Hippocampal formation (tissue), 2 donors: ENCODE results near the gene PIP4K2A.

ENCODE experiments used
- DNase-seq, 2 donors: peaks; one replicate each; lab custom pipeline; 2025; lab: John Stamatoyannopoulos, UW

Gene PIP4K2A

DNA sequence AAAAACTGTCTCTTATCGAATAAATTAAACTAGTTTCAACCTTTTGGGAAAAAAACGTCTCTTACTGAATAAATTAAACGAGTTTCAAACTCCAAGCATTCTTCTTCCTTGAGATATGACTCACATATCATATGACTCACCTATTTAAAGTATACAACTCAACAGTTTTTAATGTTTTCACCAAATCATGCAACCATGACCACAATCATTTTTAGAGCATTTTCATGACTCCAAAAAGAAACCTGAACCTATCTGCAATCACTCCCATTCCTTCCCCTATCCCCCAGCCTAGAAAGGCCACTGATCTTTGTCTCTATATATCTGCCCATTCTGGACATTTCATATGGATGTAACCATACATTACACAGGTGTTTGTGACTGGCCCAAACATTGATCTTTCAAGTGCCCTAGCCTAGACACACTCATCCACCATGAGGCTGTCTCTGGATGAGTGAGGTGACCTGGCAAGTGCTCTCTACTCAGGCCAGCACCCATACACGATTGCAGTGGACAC lies 115.3 kb downstream of the PIP4K2A start:
- no peak for DNase-seq

DNA sequence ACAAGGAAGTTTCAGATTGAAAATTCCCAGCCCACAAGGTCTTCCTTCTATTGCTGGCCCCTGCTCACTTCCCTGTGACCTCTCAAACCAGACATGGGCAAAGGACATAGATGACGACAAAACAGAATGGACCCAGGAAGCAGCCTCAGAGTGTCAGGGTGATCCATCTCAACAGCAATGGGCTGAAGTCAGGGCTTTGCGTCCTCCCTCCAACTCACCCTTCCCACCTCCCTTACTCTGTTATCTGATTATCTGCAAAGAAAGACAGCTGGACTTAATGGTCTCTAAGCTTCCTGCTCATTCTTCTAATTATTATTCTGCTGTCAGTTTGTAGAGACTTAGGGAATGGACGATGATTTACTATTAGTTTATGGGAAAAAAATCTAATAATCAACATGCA lies 115.9 kb downstream of the PIP4K2A start:
- DNase-seq, result no peak

DNA sequence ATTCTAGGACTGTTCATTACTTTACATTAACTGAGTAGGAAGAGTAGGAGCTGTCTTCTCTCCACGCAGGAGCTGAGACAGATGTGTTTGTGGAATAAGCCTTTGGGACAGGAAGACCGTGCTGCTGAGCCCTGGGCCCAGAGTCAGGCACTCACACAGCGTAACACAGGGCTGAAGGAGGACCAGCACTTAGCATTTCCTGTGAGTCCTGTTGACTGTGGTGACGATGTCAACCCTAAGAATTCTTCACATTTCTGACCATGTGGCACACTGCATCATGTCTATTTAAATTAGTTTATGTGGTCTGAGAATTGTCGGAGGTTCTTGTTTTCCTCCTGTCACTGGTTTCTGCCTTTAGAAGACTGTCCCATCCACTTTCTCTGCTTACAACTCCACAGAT lies 117.2 kb downstream of the PIP4K2A start:
- no peak for DNase-seq

DNA sequence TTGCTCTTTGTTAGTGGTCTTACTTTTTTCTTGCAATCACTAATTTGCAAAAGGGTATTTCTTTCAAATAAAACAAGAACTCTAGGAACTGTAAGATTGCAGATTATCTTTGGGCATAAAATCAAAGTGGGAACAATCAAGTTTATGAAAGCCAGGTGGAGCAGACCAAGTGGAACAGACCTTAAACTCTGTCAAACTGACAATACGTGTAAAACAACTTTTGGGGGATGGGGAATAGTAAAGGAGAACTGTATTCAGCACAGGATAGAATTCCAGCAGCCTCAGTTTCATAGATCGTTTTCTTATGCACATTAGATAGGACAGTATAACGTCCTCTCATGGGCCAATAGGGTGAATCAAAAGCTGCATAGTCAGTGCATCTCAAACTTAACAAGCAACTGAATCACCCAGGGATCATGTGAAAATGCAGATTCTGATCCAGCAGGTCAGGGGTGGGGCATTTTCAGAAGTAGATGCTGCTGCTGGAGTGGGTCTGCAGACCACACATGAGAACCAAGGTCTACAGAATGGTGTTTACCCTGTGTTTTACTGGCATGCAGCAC lies 120.7 kb downstream of the PIP4K2A start:
- no peak for DNase-seq

DNA sequence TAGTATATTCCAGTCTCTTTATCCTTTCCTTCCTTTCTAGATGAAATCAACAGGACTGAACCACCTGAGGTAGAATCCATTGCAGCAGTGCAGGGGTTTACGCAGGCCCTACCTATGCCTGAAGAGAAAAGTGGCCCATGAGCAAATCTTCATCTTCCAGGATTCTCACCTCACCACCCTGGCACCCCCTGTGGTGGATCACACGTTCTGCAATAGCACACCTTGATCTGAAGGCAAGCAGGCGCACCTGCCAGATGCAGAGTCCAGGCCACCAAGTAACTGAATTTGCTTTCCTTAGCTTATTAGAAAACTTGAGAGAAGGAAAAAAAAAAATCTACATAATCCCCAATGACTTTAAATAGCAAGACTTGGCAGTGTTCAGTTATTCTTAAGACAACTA lies 121.4 kb downstream of the PIP4K2A start:
- DNase-seq, result no peak

DNA sequence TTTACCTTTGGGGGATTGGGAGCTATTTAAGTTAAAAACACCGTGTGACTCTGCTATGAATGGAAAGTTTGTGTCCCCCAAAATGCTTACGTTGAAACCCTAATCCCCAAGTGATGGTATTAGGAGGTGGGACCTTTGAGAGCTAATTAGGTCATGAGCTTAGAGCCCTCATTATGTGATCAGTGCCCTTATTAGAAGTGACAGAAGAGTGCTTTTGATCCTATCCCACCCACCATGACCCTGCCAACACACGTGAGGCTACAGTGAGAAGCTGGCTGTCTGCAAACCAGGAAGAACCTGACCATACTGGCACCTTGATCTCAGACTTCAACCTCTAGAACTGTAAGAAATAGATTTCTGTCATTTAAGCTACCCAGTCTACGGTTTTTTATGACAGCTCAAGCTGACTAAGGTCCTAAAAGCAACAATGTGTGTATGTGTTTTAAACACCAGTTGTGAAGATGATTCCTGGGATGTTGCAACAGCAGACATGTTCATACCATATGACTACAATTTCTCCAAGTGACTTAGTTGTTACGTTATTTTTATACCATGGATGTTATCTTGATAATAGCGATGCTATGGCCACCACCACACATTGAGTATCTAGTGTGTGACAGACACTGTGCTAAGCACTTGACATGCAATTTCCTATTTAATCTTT lies 124.4 kb downstream of the PIP4K2A start:
- DNase-seq, result no peak

DNA sequence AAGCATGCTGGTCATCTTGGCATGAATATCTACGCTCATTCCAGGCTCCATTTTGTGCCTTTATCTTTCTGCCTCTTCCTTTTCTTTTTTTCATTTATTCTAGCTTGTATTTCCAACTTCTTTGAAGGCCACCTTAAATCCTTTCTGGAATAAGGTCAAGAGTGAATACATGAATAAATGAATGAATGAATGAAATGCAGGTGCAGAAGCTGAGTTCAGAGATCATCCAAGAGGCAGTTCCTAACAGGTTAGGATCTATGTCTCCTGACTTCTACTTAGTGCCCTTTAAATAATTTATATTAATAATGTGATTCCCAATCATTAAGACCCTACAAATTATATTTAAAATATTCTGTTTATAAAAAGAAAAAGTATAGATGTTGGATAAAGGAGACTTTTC lies 125.9 kb downstream of the PIP4K2A start:
- no peak for DNase-seq

DNA sequence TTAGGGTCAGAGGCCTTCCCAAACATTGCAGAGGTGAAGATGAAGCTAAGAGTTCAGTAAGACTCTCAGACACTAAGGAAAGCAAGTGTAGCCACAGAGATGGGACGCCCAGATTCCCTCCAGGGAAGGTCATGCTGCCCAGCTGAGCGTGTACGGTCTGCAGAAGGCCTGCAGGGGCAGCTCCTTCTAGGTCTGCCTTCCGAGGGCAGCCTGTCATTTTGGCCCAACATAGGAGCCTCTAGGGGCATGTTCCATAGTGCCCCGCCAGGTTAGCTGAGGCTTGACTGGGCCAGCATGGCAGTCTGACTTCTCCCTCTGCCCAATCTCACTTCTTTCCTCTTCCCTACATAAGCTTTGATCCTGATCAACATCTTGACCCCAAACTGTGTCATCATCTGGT lies 130.7 kb downstream of the PIP4K2A start:
- DNase-seq, result no peak

DNA sequence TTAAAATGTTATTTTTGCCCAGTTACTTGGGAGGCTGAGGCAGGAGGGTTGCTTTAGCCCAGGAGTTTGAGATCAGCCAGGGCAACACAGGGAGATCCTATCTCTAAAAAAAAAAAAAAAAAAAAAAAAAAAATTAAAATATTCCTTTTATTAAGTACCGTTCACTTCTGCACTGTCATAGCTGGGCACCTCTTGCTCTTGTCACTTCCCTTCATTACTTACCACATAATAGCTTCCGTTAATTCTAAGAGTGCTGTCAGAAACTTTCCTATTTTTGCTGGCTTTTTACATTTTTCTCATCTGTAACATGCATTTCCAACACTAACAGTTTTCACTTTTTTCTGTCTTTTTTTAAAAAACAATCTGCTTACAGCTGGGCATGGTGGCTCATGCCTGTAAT lies 132.9 kb downstream of the PIP4K2A start:
- no peak for DNase-seq

DNA sequence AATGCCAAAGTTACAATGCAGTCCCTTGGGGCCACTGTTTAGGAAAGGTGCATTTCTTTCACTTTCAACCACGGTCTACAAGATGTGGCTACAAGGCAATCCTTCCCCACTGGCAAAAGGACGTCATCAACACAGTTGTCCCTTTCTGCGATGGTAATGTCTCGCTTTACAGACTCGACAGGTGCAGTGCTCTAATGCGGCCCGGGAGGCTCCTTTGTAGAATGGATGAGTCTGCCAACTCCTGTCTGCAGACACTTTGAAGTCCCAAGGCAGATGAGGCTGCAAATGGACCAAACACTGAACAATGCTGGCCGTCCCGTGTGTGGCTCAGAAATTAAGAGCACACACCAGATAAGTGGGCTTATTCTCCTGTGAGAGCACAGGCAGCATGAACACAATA lies 133.7 kb downstream of the PIP4K2A start:
- DNase-seq, result no peak

DNA sequence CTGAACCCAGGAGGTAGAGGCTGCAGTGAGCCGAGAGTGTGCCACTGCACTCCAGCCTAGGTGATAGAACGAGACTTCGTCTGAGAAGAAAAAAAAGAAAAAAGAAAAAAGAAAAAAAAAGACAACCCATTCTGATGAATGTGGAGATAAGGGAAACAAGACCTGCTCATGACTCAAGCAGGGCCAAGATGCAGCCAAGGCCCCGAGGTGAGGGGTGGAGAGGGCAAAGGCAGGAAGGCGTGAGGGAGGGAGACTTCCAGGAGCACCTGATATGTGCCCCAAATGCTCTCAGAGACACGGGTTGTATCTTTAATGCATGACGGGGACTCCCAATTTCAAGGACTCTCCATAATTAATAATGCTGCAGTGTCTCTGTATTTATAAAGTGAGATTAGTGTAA lies 134.6 kb downstream of the PIP4K2A start:
- DNase-seq, result no peak

DNA sequence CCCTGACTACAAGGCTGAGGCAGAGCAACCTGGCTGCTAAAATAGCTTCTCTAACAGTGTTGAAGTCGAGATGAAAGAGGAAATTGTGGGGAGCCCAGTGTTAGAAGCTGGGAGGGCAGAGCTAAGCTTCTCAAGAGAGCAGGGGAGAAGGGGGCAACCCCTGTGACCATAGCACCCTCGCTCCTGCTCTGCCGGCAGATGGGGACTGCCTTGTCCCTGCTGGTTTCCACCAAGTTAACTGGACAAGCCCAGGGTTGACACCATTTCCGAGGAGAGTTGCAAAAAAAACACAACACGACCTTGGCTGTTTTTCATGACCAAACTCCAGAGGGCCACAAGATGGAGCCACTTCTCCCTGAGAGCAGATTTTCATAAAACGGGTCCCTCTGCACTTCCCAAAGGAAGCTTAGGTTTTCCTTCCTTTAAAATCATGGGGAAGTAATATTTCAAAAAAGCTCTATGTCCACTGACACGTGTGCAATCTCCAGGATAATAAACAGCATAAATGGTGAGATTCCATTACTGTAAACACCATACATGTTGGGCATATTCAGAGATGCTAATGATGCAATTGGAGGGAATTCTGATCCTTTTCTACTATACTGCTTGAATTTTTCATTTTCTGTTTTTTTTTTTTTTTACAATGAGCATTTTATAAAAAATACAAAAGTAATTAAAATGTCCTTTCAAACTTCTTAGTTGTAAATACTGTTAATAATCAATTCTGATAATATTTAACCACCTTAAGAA lies 140.4 kb downstream of the PIP4K2A start:
- no peak for DNase-seq

DNA sequence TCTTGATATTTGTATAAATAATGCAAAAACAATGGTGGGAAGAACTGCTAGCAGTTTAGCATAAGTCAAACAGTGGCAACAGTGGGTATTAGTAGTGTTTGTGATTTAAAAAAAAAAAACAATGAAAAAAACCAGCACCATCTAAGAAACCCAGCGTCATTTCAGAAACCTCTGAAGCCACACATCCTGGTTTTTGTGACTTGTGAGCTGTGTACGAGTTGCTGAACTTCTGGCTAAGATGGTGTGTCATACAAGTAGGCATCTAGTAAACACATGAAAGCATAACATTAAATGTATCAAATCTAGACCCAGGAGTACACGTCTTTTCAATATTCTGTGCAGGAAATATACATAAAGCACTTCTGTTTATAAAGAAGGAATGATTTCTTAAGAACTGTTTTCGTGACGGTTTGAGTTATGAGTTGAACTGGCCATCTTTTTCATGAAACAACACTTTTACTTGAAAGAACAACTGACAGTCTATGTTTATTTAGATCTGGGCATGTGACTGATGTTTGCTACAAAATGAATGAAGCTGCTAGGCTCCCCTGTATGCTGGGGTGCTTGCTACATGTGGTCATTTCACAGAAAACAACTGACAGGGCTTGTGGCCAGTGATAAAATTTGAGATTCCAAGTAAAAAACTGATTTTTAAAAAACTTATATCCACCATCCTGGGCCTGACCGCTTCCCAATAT lies 143.5 kb downstream of the PIP4K2A start:
- DNase-seq, result no peak

DNA sequence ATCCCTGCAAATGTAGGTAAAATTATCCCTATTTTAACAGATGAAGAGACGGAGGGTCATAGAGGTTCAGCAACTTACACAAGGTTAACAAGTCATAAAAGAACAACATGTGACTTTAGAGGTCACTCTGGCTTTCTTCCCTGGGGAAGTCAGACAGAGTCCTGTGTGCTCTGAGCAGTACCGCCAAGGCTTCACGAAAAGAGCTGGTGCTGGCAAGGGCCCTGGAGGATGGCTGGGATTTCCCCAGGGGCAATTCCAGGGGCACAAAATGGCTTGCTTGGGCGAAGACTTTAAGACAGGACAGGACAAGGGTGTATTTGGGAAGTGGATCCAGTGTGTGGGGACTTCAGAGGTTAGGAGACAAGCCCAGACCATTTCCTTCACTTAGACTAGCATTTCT lies 144.1 kb downstream of the PIP4K2A start:
- no peak for DNase-seq

DNA sequence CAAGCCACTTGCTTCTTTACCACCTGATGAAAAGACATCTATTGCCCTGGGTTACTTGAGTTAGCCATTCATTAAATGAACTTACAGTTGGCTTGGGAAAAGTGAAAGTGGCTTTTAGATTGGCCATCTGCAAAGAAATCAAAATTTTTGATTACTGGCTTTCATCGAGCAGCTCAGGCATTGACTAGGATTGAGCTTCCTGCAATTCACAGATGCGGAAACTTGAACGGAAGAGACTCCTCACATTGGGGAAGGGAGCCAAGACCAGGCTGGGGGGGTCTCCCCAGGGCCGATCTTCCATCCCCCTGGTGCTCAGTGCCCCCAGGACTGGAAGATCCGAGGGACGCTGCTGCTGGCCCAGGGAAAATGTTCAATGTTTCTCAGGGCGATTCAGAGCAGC lies 145.4 kb downstream of the PIP4K2A start:
- DNase-seq, result no peak

DNA sequence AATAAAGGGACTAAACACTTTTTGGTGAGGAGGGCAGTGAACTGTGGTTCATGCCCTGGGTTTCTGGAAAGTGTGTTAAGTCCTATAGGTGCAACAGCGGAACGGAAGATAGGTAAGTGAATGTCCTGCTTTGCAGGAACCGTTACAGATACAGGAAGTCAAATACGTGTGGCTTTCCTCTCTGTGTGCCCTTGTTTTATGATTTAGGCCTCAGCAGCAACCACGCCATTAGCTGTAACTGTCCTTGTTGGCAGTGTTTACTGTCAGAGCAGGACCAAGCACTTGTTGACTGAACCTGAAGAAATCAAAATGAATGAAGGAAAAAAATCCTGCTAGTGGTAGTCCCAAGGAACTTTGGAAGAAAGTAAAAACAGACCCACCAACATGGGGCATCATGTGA lies 150.3 kb downstream of the PIP4K2A start:
- DNase-seq, result no peak

DNA sequence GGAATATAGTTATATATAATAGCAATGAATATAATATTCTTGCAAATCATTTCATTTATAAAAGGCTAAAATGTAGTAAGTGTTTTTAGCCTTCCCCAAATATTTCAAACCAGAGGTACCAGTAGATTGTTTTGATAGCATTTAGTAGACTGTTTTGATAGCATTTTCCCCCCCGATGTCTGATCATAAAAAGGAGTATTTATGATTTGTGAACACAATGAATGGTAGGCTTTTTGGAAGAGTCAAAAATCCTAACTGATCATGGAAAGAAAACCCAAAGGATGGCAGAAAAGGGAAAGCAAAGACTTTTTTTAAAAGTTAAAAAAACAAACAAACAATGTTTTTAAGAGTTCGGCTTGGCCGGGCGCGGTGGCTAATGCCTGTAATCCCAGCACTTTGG lies 152.5 kb downstream of the PIP4K2A start:
- no peak for DNase-seq

DNA sequence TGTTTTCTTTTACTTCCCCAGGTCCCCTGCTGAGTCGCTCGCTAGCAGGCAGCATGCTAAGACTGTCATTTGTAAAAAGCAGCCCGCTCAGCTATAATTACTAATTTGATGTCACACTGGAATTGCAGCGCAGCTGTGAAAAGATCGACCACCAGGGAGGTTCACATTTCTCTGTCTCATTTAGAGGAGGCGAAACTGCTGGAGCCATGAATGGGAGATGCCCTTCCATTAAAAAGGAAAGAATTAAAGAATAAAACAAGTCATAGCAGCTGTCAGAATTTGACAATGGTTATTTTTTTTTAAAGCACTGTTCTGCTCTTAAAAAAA lies 153.5 kb downstream of the PIP4K2A start:
- no peak for DNase-seq

DNA sequence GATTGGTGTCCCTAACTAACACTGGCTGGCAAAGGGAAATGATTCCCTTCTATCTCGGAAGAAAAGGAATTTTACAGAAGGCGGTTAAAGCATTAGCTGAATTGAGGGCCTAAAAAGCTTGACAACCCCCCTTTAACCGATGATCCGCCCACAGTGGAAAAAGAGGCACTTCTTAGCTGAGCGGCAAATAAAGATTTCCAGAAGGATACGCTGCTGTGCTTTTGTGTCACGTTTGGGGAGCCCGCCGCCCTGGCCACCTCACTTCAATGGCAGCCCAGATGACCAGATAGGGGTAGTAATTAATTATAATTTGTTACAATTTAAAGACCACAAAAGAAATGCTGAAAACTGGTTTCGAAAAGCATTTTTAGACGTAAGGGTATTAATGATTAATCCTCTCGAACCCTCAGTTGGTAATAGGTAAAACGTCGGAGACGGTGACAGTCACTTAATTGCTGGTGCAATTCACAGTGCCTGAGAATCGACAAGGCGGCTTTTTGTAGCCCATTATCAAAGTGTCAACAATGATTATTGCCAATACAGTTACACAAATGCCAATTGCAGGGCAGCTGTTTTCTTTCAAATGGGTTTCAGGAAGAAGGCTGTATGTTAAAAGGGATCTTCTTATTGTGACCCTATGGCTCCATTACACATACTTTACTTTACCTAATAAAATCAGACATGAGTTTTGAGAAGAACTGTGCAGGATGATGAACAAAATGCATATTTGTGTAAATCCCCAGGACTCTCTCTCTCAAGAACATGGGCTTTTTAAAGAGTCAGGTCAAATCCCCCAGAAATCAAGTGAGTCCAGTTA lies 154.1 kb downstream of the PIP4K2A start:
- no peak for DNase-seq

DNA sequence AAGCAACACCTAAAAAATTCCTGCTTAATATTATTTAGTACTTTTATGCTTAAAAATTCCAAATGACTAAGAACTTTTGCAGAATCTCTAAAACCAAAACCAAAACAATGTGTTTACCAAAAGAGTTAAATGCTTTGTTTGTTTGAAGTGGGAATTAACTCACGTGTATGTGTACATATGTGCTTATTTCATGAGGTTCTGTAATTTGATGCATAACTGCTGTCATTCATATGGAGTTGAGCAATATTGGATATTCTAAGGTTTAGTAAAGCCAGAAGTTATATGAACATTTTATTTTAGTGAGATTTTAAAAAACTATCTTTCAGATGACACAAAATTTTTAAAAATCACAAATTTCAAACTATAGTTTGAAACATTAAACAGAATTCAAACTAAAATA lies 157.1 kb downstream of the PIP4K2A start:
- no peak for DNase-seq

DNA sequence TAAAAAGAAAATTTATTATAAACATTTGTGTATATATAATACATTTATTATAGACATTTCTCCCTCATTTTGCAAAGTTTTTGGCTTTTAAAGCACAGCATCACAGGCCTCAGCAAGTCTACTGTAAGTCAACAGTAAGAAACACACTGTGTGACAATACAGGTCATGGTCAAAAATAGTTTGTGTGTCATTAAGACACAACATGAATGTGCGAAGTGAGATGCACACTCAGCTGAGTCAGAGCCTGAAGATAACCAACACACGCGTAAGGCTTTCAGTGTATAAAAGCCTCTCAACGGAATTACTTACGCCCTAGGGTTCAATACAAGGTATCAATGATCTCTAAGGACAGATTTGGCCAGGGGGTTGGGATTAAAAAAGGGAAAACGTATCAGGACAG lies 157.6 kb downstream of the PIP4K2A start:
- DNase-seq, result no peak
